ENCODE measurements around the gene SGCG.

GRCh38 chr13:23254506-23254905 is 73.7 kb downstream of the SGCG start:
- no peak for TF ChIP-seq EZH2phosphoT487 (IDR thresholded peaks at IDR 0.05; ENCODE audit: borderline replicate concordance)
- no peak for TF ChIP-seq CTCF (conservative IDR thresholded peaks at IDR 0.05; ENCODE audit: low read length)

All from Loucy (cell line).